Activated naive CD8-positive, alpha-beta T cell treated with anti-CD3 and anti-CD28 coated beads for 36 hours (primary cell): ENCODE data around the gene RCBTB1. TPM values are rescaled to one million over a fixed set of nuclear protein-coding genes. Genes with fewer than 3 reads are reported as not detected.
"Not testable (repeated sequence)": the region's sequence is repeated elsewhere in the genome, so short reads cannot be mapped to it uniquely, and the experiment has no call there.

Source experiments
- DNase-seq: peaks from one replicate; pipeline ENCODE4 v3.0.0; 2021
- H3K27ac Mint-ChIP-seq: one replicate; pipeline ENCODE4 v1.8.0; 2022; ENCODE audit warnings: mild to moderate bottlenecking, moderate library complexity, mixed read lengths
- H3K27me3 Mint-ChIP-seq: one replicate; pipeline ENCODE4 v1.8.0; 2022; ENCODE audit warnings: mild to moderate bottlenecking, mixed read lengths
- H3K36me3 Mint-ChIP-seq: one replicate; pipeline ENCODE4 v1.8.0; 2021; ENCODE audit warnings: mild to moderate bottlenecking, mixed read lengths
- H3K4me1 Mint-ChIP-seq: one replicate; pipeline ENCODE4 v1.8.0; 2021; ENCODE audit warnings: mixed read lengths
- H3K4me3 Mint-ChIP-seq: one replicate; pipeline ENCODE4 v1.8.0; 2022; ENCODE audit warnings: mild to moderate bottlenecking, moderate library complexity, mixed read lengths
- H3K9me3 Mint-ChIP-seq: one replicate; pipeline ENCODE4 v1.8.0; 2022; ENCODE audit warnings: mixed read lengths
- total RNA-seq, 2 experiments: library from RNA; stranded (reverse); gene quantifications; one replicate each; pipeline ENCODE4 v1.2.3, GENCODE V29; 2021

The RCBTB1 gene
- total RNA-seq, 2 experiments from 2014 or later: 13.2 to 14.6 TPM

GRCh38 chr13:49527123-49527522, 58.2 kb downstream of the RCBTB1 start:
- no peak for DNase-seq
- Mint-ChIP-seq H3K27me3 (no peaks in the 10 kb centered on the region), H3K4me1 (peaks cover 4% of the 10 kb centered on the region), H3K4me3 (no peak overlapping the region), H3K9me3 (no peaks in the 10 kb centered on the region), H3K36me3 (peaks cover 24% of the 10 kb centered on the region), H3K27ac (no peak overlapping the region)

- no peak for DNase-seq
- Mint-ChIP-seq H3K27ac (no peak overlapping the region), H3K4me3 (no peak overlapping the region), H3K27me3 (no peaks in the 10 kb centered on the region), H3K4me1 (peaks cover 4% of the 10 kb centered on the region), H3K9me3 (no peaks in the 10 kb centered on the region), H3K36me3 (peaks cover 12% of the 10 kb centered on the region)
These were observed 60.4 kb downstream of the RCBTB1 start for GRCh38 chr13:49524740-49525501.

GRCh38 chr13:49521224-49521623, 64.1 kb downstream of the RCBTB1 start:
- Mint-ChIP-seq H3K9me3 (no peaks in the 10 kb centered on the region), H3K4me1 (peaks cover 3% of the 10 kb centered on the region), H3K27ac (no peak overlapping the region), H3K4me3 (no peak overlapping the region), H3K27me3 (no peaks in the 10 kb centered on the region), H3K36me3 (peaks cover 5% of the 10 kb centered on the region)
- DNase-seq: no peak

GRCh38 chr13:49517461-49517860, 67.9 kb downstream of the RCBTB1 start:
- H3K9me3 Mint-ChIP-seq: no peaks in the 10 kb centered on the region
- peaks cover 2% of the 10 kb centered on the region for H3K4me1 Mint-ChIP-seq
- H3K27me3 Mint-ChIP-seq: no peaks in the 10 kb centered on the region
- no peak overlapping the region for H3K27ac Mint-ChIP-seq
- H3K36me3 Mint-ChIP-seq: peaks cover 7% of the 10 kb centered on the region
- DNase-seq: no peak
- H3K4me3 Mint-ChIP-seq: no peak overlapping the region

GRCh38 chr13:49516467-49516866, 68.9 kb downstream of the RCBTB1 start:
- DNase-seq: no peak
- no peak overlapping the region for H3K4me3 Mint-ChIP-seq
- no peaks in the 10 kb centered on the region for H3K27me3 Mint-ChIP-seq
- H3K36me3 Mint-ChIP-seq: peaks cover 7% of the 10 kb centered on the region
- no peak overlapping the region for H3K27ac Mint-ChIP-seq
- H3K4me1 Mint-ChIP-seq: peaks cover 2% of the 10 kb centered on the region
- H3K9me3 Mint-ChIP-seq: no peaks in the 10 kb centered on the region

GRCh38 chr13:49512578-49512977, 72.8 kb downstream of the RCBTB1 start:
- no peak overlapping the region for H3K27ac Mint-ChIP-seq
- peaks cover 4% of the 10 kb centered on the region for H3K4me1 Mint-ChIP-seq
- DNase-seq: no peak
- H3K36me3 Mint-ChIP-seq: peaks cover 19% of the 10 kb centered on the region
- no peak overlapping the region for H3K4me3 Mint-ChIP-seq
- H3K9me3 Mint-ChIP-seq: no peaks in the 10 kb centered on the region
- no peaks in the 10 kb centered on the region for H3K27me3 Mint-ChIP-seq

GRCh38 chr13:49503951-49504350, 81.4 kb downstream of the RCBTB1 start:
- Mint-ChIP-seq H3K36me3 (peaks cover 44% of the 10 kb centered on the region), H3K9me3 (peaks cover 2% of the 10 kb centered on the region), H3K4me1 (peaks cover 20% of the 10 kb centered on the region), H3K27me3 (no peaks in the 10 kb centered on the region), H3K4me3 (no peak overlapping the region), H3K27ac (no peak overlapping the region)
- no peak for DNase-seq

- Mint-ChIP-seq H3K27ac (no peak overlapping the region), H3K36me3 (peaks cover 49% of the 10 kb centered on the region), H3K4me1 (peaks cover 28% of the 10 kb centered on the region), H3K27me3 (no peaks in the 10 kb centered on the region), H3K4me3 (no peak overlapping the region), H3K9me3 (peaks cover 2% of the 10 kb centered on the region)
- no peak for DNase-seq
These were observed 82.4 kb downstream of the RCBTB1 start for GRCh38 chr13:49502954-49503353.

- DNase-seq: no peak
- Mint-ChIP-seq H3K4me1 (peaks cover 42% of the 10 kb centered on the region), H3K36me3 (peaks cover 52% of the 10 kb centered on the region), H3K27me3 (no peaks in the 10 kb centered on the region), H3K27ac (peak overlapping the region; percentile 49), H3K4me3 (no peak overlapping the region), H3K9me3 (peaks cover 2% of the 10 kb centered on the region)
These were observed 85.3 kb downstream of the RCBTB1 start for GRCh38 chr13:49499889-49500660.

- no peak for DNase-seq
- Mint-ChIP-seq H3K9me3 (peaks cover under 1% of the 10 kb centered on the region), H3K27me3 (no peaks in the 10 kb centered on the region), H3K4me1 (peaks cover 46% of the 10 kb centered on the region), H3K36me3 (peaks cover 45% of the 10 kb centered on the region), H3K4me3 (no peak overlapping the region), H3K27ac (peak overlapping the region; percentile 97)
These were observed 87.2 kb downstream of the RCBTB1 start for GRCh38 chr13:49498206-49498605.

- peak; percentile 4 for DNase-seq
- Mint-ChIP-seq H3K9me3 (no peaks in the 10 kb centered on the region), H3K4me1 (peaks cover 45% of the 10 kb centered on the region), H3K27me3 (no peaks in the 10 kb centered on the region), H3K36me3 (peaks cover 38% of the 10 kb centered on the region), H3K27ac (peak overlapping the region; percentile 97), H3K4me3 (peak overlapping the region; percentile 85)
These were observed 88.1 kb downstream of the RCBTB1 start for GRCh38 chr13:49497272-49497671.

GRCh38 chr13:49496837-49497236, 88.5 kb downstream of the RCBTB1 start:
- peak overlapping the region; percentile 85 for H3K4me3 Mint-ChIP-seq
- H3K27me3 Mint-ChIP-seq, H3K9me3 Mint-ChIP-seq: not testable (repeated sequence)
- peaks cover 45% of the 10 kb centered on the region for H3K4me1 Mint-ChIP-seq
- H3K27ac Mint-ChIP-seq: peak overlapping the region; percentile 97
- peak; percentile 47 for DNase-seq
- peaks cover 40% of the 10 kb centered on the region for H3K36me3 Mint-ChIP-seq

GRCh38 chr13:49495783-49496762, 89.3 kb downstream of the RCBTB1 start, which contains the start of gene PHF11:
PHF11 (plus strand) TSS chr13:49495953; CDS start chr13:49496002, 49 bp downstream.
- H3K27ac Mint-ChIP-seq: peak within 1 kb of the TSS; percentile 99
- DNase-seq: peak; percentile 92
- H3K4me1 Mint-ChIP-seq: peaks cover 45% of the 10 kb centered on the region
- H3K27me3 Mint-ChIP-seq: no peaks in the 10 kb centered on the region
- H3K36me3 Mint-ChIP-seq: peaks cover 41% of the 10 kb centered on the region
- H3K9me3 Mint-ChIP-seq: no peaks in the 10 kb centered on the region
- H3K4me3 Mint-ChIP-seq: peak within 1 kb of the TSS; percentile 97

- Mint-ChIP-seq H3K27me3 (no peaks in the 10 kb centered on the region), H3K36me3 (peaks cover 34% of the 10 kb centered on the region), H3K9me3 (no peaks in the 10 kb centered on the region), H3K27ac (peak overlapping the region; percentile 99), H3K4me3 (peak overlapping the region; percentile 97), H3K4me1 (peaks cover 37% of the 10 kb centered on the region)
- no peak for DNase-seq
These were observed 90.7 kb downstream of the RCBTB1 start for GRCh38 chr13:49494645-49495044.
